Measurements from ENCODE around the gene CTSF.

DNA sequence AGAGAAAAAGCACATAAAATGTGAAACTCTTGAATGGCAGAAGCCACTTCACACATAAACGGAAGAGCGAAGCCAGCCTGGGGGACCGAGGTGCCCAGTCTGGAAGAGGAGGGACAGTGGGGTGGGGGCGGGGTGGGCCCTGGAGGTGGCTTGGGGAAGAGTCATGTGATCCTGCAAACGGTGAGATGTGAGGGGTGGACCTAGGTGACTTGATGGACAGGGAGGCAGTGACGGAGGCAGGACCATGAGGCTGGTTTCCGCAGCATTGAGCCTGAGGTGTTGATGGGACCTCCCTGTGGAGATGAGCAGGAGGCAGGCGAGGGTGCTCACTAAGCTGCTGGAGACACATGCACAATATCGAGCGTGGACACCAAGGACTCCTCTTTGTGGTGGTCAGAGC, 39.3 kb downstream of the CTSF start:
- no peak for TF ChIP-seq POLR2A (IDR thresholded peaks at IDR 0.05)
- TF ChIP-seq, protein P1, sequence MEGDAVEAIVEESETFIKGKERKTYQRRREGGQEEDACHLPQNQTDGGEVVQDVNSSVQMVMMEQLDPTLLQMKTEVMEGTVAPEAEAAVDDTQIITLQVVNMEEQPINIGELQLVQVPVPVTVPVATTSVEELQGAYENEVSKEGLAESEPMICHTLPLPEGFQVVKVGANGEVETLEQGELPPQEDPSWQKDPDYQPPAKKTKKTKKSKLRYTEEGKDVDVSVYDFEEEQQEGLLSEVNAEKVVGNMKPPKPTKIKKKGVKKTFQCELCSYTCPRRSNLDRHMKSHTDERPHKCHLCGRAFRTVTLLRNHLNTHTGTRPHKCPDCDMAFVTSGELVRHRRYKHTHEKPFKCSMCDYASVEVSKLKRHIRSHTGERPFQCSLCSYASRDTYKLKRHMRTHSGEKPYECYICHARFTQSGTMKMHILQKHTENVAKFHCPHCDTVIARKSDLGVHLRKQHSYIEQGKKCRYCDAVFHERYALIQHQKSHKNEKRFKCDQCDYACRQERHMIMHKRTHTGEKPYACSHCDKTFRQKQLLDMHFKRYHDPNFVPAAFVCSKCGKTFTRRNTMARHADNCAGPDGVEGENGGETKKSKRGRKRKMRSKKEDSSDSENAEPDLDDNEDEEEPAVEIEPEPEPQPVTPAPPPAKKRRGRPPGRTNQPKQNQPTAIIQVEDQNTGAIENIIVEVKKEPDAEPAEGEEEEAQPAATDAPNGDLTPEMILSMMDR (IDR thresholded peaks at IDR 0.05) = no peak
- no peak for TF ChIP-seq POLR2AphosphoS5 (IDR thresholded peaks at IDR 0.05)
- TF ChIP-seq EP300 (IDR thresholded peaks at IDR 0.05) = no peak

All from suprapubic skin (tissue), 4 donors.